Endothelial cell of umbilical vein (primary cell): Measurements from ENCODE around the gene ALDH3A2.

Source experiments
- EZH2 ChIP-seq: IDR thresholded peaks from 2 replicates; pipeline ENCODE4 v1.6.1; 2012; ENCODE audit warnings: borderline replicate concordance, low read depth, mild to moderate bottlenecking, moderate library complexity, low read length, inconsistent platforms; ENCODE audit not compliant: severe bottlenecking
- FOS ChIP-seq: IDR thresholded peaks from 2 replicates; pipeline ENCODE4 v1.6.1; 2011; ENCODE audit warnings: mild to moderate bottlenecking, low read length, moderate library complexity, borderline replicate concordance; ENCODE audit not compliant: insufficient read depth
- GATA2 ChIP-seq: IDR thresholded peaks from 2 replicates; pipeline ENCODE4 v1.7.0; 2011; ENCODE audit warnings: low read depth, mild to moderate bottlenecking, moderate library complexity, mixed read lengths, low read length; ENCODE audit not compliant: insufficient read length, insufficient read depth
- JUN ChIP-seq: IDR thresholded peaks from 2 replicates; pipeline ENCODE4 v1.6.1; 2011; ENCODE audit warnings: borderline replicate concordance, low read depth; ENCODE audit not compliant: insufficient read length, insufficient read depth
- MYC ChIP-seq: IDR thresholded peaks from one replicate; pipeline ENCODE4 v1.6.1; 2011; ENCODE audit warnings: mild to moderate bottlenecking, low read depth, low read length
- POLR2A ChIP-seq: IDR thresholded peaks from 2 replicates; pipeline ENCODE4 v1.6.1; 2012; ENCODE audit warnings: low read depth, mild to moderate bottlenecking, control low read depth, low read length
- POLR2AphosphoS5 ChIP-seq: IDR thresholded peaks from 2 replicates; pipeline ENCODE4 v1.6.1; 2012; ENCODE audit warnings: low read depth, mild to moderate bottlenecking, control low read depth, low read length, moderate library complexity; ENCODE audit not compliant: insufficient read depth
- TF ChIP-seq, protein P1 (sequence below), 2 donors: IDR thresholded peaks; 1 replicate in 1 of 2; 2 replicates in 1 of 2; pipeline ENCODE4 v1.5.1; 2011; ENCODE audit warnings: low read length in 2 of 2, mild to moderate bottlenecking in 2 of 2, moderate library complexity in 2 of 2, control low read depth in 1 of 2, inconsistent platforms in 1 of 2, low read depth in 1 of 2; ENCODE audit not compliant: insufficient read depth in 1 of 2; ENCODE audit errors: extremely low read depth in 1 of 2
- TF ChIP-seq, protein P2 (sequence below): IDR thresholded peaks from 2 replicates; pipeline ENCODE4 v1.6.1; 2011; ENCODE audit not compliant: insufficient read depth, insufficient read length

DNA sequence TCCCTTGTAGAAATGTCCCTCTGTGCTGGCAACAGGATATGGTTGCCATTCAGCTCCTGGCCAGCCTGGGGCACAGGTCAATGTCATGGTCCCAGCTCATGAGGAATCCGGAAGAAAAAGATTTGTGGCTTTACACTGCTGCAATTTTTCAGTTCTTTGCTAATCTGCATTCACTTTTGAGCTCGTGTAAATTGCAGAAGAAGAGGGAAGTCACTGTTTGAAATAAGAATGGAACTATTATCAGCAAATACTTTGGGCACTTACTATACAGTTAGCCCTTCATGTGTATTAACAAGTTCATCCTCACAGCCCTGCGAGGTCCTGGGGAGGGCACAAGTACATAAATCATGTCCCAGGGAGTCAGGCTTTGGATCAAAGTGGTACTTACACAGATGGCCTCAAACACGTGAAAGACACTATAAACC, 53.7 kb downstream of the ALDH3A2 start:
- TF ChIP-seq POLR2AphosphoS5 = no peak
- no peak for TF ChIP-seq EZH2
- TF ChIP-seq, protein P1, sequence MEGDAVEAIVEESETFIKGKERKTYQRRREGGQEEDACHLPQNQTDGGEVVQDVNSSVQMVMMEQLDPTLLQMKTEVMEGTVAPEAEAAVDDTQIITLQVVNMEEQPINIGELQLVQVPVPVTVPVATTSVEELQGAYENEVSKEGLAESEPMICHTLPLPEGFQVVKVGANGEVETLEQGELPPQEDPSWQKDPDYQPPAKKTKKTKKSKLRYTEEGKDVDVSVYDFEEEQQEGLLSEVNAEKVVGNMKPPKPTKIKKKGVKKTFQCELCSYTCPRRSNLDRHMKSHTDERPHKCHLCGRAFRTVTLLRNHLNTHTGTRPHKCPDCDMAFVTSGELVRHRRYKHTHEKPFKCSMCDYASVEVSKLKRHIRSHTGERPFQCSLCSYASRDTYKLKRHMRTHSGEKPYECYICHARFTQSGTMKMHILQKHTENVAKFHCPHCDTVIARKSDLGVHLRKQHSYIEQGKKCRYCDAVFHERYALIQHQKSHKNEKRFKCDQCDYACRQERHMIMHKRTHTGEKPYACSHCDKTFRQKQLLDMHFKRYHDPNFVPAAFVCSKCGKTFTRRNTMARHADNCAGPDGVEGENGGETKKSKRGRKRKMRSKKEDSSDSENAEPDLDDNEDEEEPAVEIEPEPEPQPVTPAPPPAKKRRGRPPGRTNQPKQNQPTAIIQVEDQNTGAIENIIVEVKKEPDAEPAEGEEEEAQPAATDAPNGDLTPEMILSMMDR (IDR thresholded peaks at IDR 0.05; ENCODE audit: extremely low read depth in 1 of 2, insufficient read depth in 1 of 2, low read depth in 1 of 2, low read length in 2 of 2) = no peak
- TF ChIP-seq, protein P2, sequence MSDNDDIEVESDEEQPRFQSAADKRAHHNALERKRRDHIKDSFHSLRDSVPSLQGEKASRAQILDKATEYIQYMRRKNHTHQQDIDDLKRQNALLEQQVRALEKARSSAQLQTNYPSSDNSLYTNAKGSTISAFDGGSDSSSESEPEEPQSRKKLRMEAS = no peak
- TF ChIP-seq POLR2A = no peak
- TF ChIP-seq JUN = no peak
- TF ChIP-seq GATA2 = no peak
- TF ChIP-seq FOS = no peak
- no peak for TF ChIP-seq MYC
